Astrocyte (in vitro differentiated cells and primary cell): ENCODE data around the gene PTPN14. TPM values are rescaled to one million over a fixed set of nuclear protein-coding genes. Genes with fewer than 3 reads are reported as not detected.
A peak's percentile ranks its signal among the peaks of the same experiment; 100 is the strongest.

Source experiments
- DNase-seq: peaks from one replicate; pipeline ENCODE4 v3.0.0-alpha.2; 2010; ENCODE audit warnings: low read depth
- FAIRE-seq: peaks from 2 replicates; lab custom pipeline; 2011; peaks lifted over from hg19 to GRCh38; lab: Jason Lieb, UNC
- H2AFZ ChIP-seq: 2 replicates; pipeline ENCODE4 v1.6.0; 2012; ENCODE audit warnings: low read depth, low read length, inconsistent platforms
- H3K27ac ChIP-seq: 2 replicates; pipeline ENCODE4 v1.5.1; 2011; ENCODE audit warnings: low read depth, low read length, inconsistent platforms
- H3K27me3 ChIP-seq: 2 replicates; pipeline ENCODE4 v1.6.0; 2011; ENCODE audit warnings: low read length, inconsistent platforms; ENCODE audit not compliant: insufficient read depth
- H3K36me3 ChIP-seq: 2 replicates; pipeline ENCODE4 v1.5.1; 2011; ENCODE audit warnings: low read length, inconsistent platforms; ENCODE audit not compliant: insufficient read depth
- H3K4me1 ChIP-seq: 2 replicates; pipeline ENCODE4 v1.5.1; 2011; ENCODE audit warnings: low read length, inconsistent platforms; ENCODE audit not compliant: insufficient read depth
- H3K4me2 ChIP-seq: 2 replicates; pipeline ENCODE4 v1.6.0; 2012; ENCODE audit warnings: low read length, inconsistent platforms
- H3K4me3 ChIP-seq: 2 replicates; pipeline ENCODE4 v1.5.1; 2011; ENCODE audit warnings: low read depth, mild to moderate bottlenecking, low read length, inconsistent platforms; ENCODE audit not compliant: insufficient read depth
- H3K79me2 ChIP-seq: 2 replicates; pipeline ENCODE4 v1.6.0; 2012; ENCODE audit warnings: mild to moderate bottlenecking, low read length, inconsistent platforms; ENCODE audit not compliant: insufficient read depth
- H3K9ac ChIP-seq: 2 replicates; pipeline ENCODE4 v1.6.0; 2012; ENCODE audit warnings: mild to moderate bottlenecking, low read length, inconsistent platforms
- H3K9me3 ChIP-seq: 2 replicates; pipeline ENCODE4 v1.5.1; 2012; ENCODE audit warnings: low read depth, mild to moderate bottlenecking, low read length, inconsistent platforms; ENCODE audit not compliant: insufficient read depth
- H4K20me1 ChIP-seq: 2 replicates; pipeline ENCODE4 v1.6.0; 2012; ENCODE audit warnings: low read length, inconsistent platforms; ENCODE audit not compliant: insufficient read depth
- H3K27ac Mint-ChIP-seq: one replicate; pipeline ENCODE4 v1.8.0; 2021; ENCODE audit warnings: mild to moderate bottlenecking, mixed read lengths; ENCODE audit not compliant: unreplicated experiment
- H3K27me3 Mint-ChIP-seq: one replicate; pipeline ENCODE4 v1.8.0; 2021; ENCODE audit warnings: low read depth, mixed read lengths; ENCODE audit not compliant: unreplicated experiment
- H3K36me3 Mint-ChIP-seq: one replicate; pipeline ENCODE4 v1.8.0; 2021; ENCODE audit warnings: low read depth, mixed read lengths; ENCODE audit not compliant: unreplicated experiment
- H3K4me1 Mint-ChIP-seq: one replicate; pipeline ENCODE4 v1.8.0; 2021; ENCODE audit warnings: low read depth, mixed read lengths; ENCODE audit not compliant: unreplicated experiment
- H3K4me3 Mint-ChIP-seq: one replicate; pipeline ENCODE4 v1.8.0; 2021; ENCODE audit warnings: mild to moderate bottlenecking, moderate library complexity, mixed read lengths; ENCODE audit not compliant: unreplicated experiment
- H3K9me3 Mint-ChIP-seq: one replicate; pipeline ENCODE4 v1.8.0; 2021; ENCODE audit warnings: mild to moderate bottlenecking, mixed read lengths; ENCODE audit not compliant: unreplicated experiment
- CTCF ChIP-seq: IDR thresholded peaks from 2 replicates; pipeline ENCODE4 v1.5.1; 2011; ENCODE audit warnings: low read depth, mild to moderate bottlenecking, inconsistent platforms, low read length, moderate library complexity; ENCODE audit not compliant: insufficient read depth
- EZH2 ChIP-seq: IDR thresholded peaks from 2 replicates; pipeline ENCODE4 v1.6.1; 2012; ENCODE audit warnings: mild to moderate bottlenecking, low read length, inconsistent platforms; ENCODE audit not compliant: insufficient read depth
- total RNA-seq: library from RNA; stranded (reverse); gene quantifications from 2 replicates; pipeline ENCODE4 v1.2.1, GENCODE V29; 2021

PTPN14 gene
- total RNA-seq, 1 donor from 2014 or later: 177 TPM

- H3K79me2 ChIP-seq: peaks cover 32% of the 10 kb centered on the region
- no peak for FAIRE-seq
- peaks cover 49% of the 10 kb centered on the region for H3K36me3 ChIP-seq
Observed at GRCh38 chr1:214386747-214387146, 164.7 kb downstream of the PTPN14 start.

GRCh38 chr1:214386333-214386732, 165.1 kb downstream of the PTPN14 start:
- peaks cover 37% of the 10 kb centered on the region for H3K79me2 ChIP-seq
- FAIRE-seq (no peak), DNase-seq (no peak)
- peaks cover 3% of the 10 kb centered on the region for H4K20me1 ChIP-seq
- no peak overlapping the region for H3K4me3 ChIP-seq
- H3K36me3 ChIP-seq: peaks cover 51% of the 10 kb centered on the region
- no peaks in the 10 kb centered on the region for H3K9me3 ChIP-seq
- H3K27me3 Mint-ChIP-seq: no peaks in the 10 kb centered on the region
- peak overlapping the region; percentile 67 for H3K27ac ChIP-seq
- no peak overlapping the region for H3K4me3 Mint-ChIP-seq
- peaks cover 26% of the 10 kb centered on the region for H3K4me1 Mint-ChIP-seq
- no peaks in the 10 kb centered on the region for H3K9me3 Mint-ChIP-seq
- TF ChIP-seq EZH2 (no peak), CTCF (no peak)
- peaks cover 12% of the 10 kb centered on the region for H3K4me1 ChIP-seq
- H3K27me3 ChIP-seq: no peaks in the 10 kb centered on the region
- peaks cover 21% of the 10 kb centered on the region for H3K36me3 Mint-ChIP-seq
- H3K4me2 ChIP-seq: peak overlapping the region; percentile 37
- peak overlapping the region; percentile 86 for H3K27ac Mint-ChIP-seq
- H2AFZ ChIP-seq: no peak overlapping the region
- H3K9ac ChIP-seq: peak overlapping the region; percentile 67

More at GRCh38 chr1:214386747-214387146, 164.7 kb downstream of the PTPN14 start:
- Histone ChIP-seq H3K27ac (peak overlapping the region; percentile 67), H3K4me3 (no peak overlapping the region), H3K9me3 (no peaks in the 10 kb centered on the region), H3K4me2 (peak overlapping the region; percentile 37), H3K27me3 (no peaks in the 10 kb centered on the region), H3K4me1 (peaks cover 12% of the 10 kb centered on the region), H3K9ac (peak overlapping the region; percentile 67), H4K20me1 (no peaks in the 10 kb centered on the region), H2AFZ (no peak overlapping the region)
- Mint-ChIP-seq H3K4me1 (peaks cover 26% of the 10 kb centered on the region), H3K27me3 (no peaks in the 10 kb centered on the region), H3K4me3 (peak overlapping the region; percentile 9), H3K36me3 (peaks cover 20% of the 10 kb centered on the region), H3K27ac (peak overlapping the region; percentile 86), H3K9me3 (no peaks in the 10 kb centered on the region)
- TF ChIP-seq EZH2 (no peak), CTCF (no peak)
- DNase-seq: peak; percentile 87

- FAIRE-seq (no peak), DNase-seq (no peak)
- no peak for TF ChIP-seq EZH2
- no peak for TF ChIP-seq CTCF
- Mint-ChIP-seq H3K4me3 (no peak overlapping the region), H3K27me3 (no peaks in the 10 kb centered on the region), H3K36me3 (peaks cover 27% of the 10 kb centered on the region), H3K4me1 (peaks cover 29% of the 10 kb centered on the region), H3K27ac (peak overlapping the region; percentile 84), H3K9me3 (no peaks in the 10 kb centered on the region)
- no peak overlapping the region for H2AFZ ChIP-seq
- peaks cover 3% of the 10 kb centered on the region for H4K20me1 ChIP-seq
- no peaks in the 10 kb centered on the region for H3K9me3 ChIP-seq
- peaks cover 12% of the 10 kb centered on the region for H3K4me1 ChIP-seq
- no peak overlapping the region for H3K4me3 ChIP-seq
- peaks cover 35% of the 10 kb centered on the region for H3K79me2 ChIP-seq
- no peaks in the 10 kb centered on the region for H3K27me3 ChIP-seq
- no peak overlapping the region for H3K27ac ChIP-seq
- H3K36me3 ChIP-seq: peaks cover 56% of the 10 kb centered on the region
- H3K4me2 ChIP-seq: no peak overlapping the region
- no peak overlapping the region for H3K9ac ChIP-seq
Observed at GRCh38 chr1:214385428-214385827, 166.0 kb downstream of the PTPN14 start.
